Measurements from ENCODE around the gene CEACAM8. TPM values are rescaled to one million over a fixed set of nuclear protein-coding genes. Genes with fewer than 3 reads are reported as not detected.

Gene CEACAM8
- total and polyA plus RNA-seq, 2 donors (not counting 3 experiments of a cell fraction or from before 2014, with no cell fraction given) = not detected

DNA sequence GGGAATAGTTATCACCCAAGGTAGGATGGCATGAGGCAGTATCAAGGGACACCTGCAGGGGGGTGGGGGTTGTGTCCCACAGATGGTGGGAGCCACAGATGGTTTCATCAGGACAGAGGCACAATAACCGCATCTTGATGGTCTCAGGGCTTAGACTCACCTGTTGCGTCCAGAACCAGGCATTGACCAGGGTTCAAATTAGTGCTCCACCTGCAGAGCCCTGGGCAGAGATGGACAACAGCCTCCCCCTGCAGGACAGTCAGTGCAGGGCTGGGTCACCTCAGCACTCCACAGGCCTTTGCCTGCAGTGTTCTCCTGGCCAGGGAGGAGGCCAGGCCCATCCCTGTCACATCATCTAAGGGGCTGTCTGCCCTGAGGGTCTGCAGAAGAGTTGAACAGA is 51.9 kb downstream of the CEACAM8 start:
- Histone ChIP-seq H3K4me1 (ENCODE audit: control insufficient read depth, extremely low read depth, insufficient read depth, low read length) (no peaks in the 10 kb centered on the region), H3K4me2 (ENCODE audit: insufficient read depth, low read length) (no peak overlapping the region), H3K36me3 (ENCODE audit: control insufficient read depth in 2 of 2, extremely low read depth in 1 of 2, insufficient read depth in 2 of 2, low read length in 2 of 2) (no peaks in the 10 kb centered on the region), H3K9ac (replicated peaks; ENCODE audit: extremely low read depth, insufficient read depth, low read length) (no peak overlapping the region), H3K79me2 (ENCODE audit: control insufficient read depth, insufficient read depth, low read length) (no peaks in the 10 kb centered on the region), H3K9me3 (replicated peaks; ENCODE audit: control insufficient read depth, insufficient read depth, low read length) (no peaks in the 10 kb centered on the region), H3K27ac (ENCODE audit: insufficient read depth, low read depth, low read length) (no peak overlapping the region), H4K20me1 (replicated peaks; ENCODE audit: control insufficient read depth, extremely low read depth, insufficient read depth, low read length) (no peaks in the 10 kb centered on the region), H3K9me1 (replicated peaks; ENCODE audit: control insufficient read depth, extremely low read depth, insufficient read depth, low read length) (no peaks in the 10 kb centered on the region), H2AFZ (ENCODE audit: low read depth, low read length) (no peak overlapping the region), H3K27me3 (ENCODE audit: control insufficient read depth in 2 of 2, insufficient read depth in 2 of 2, low read length in 2 of 2) (no peaks in the 10 kb centered on the region), H3K4me3 (replicated peaks in 1 of 3; ENCODE audit: insufficient read depth in 1 of 3, low read depth in 1 of 3, low read length in 3 of 3) (no peak overlapping the region)
- intact Hi-C loops (cut with micrococcal nuclease) = no loop called here
- CTCF ChIA-PET = no interaction called here
- FAIRE-seq (no peak), DNase-seq (ENCODE audit: low read depth, low spot score) (no peak)
- POLR2A ChIA-PET = no interaction called here
- dilution Hi-C loops (cut with MboI; ENCODE audit: extremely low pct_ligation_motif_present, low sequenced_read_pairs) = no loop called here
- BruUV-seq (replicated peaks) = no TSS peak
- TF ChIP-seq GATA2 (IDR thresholded peaks at IDR 0.05; ENCODE audit: insufficient read depth, insufficient read length, low read depth, low read length) = no peak
- TF ChIP-seq FOS (IDR thresholded peaks at IDR 0.05; ENCODE audit: borderline replicate concordance, insufficient read depth, low read length) = no peak
- TF ChIP-seq MYC (IDR thresholded peaks at IDR 0.05; ENCODE audit: low read depth, low read length) = no peak
- TF ChIP-seq EZH2 (IDR thresholded peaks at IDR 0.05; ENCODE audit: borderline replicate concordance, low read depth, low read length, severe bottlenecking) = no peak

- dilution Hi-C loops (cut with MboI; ENCODE audit: extremely low pct_ligation_motif_present, low sequenced_read_pairs) = no loop called here
These were observed 54.6 kb downstream of the CEACAM8 start for GRCh38 chr19:42540071-42540553.

More at GRCh38 chr19:42540071-42540553, 54.6 kb downstream of the CEACAM8 start:
- H3K4me3 ChIP-seq (replicated peaks in 1 of 3; ENCODE audit: insufficient read depth in 1 of 3, low read depth in 1 of 3, low read length in 3 of 3) = no peak overlapping the region
- ChIA-PET POLR2A (no interaction called here), CTCF (interaction anchor here (0.9 to 1.5 kb wide), 3 partner anchors 11 to 99 kb away, joined by 3 to 4 read pairs (median 4); partner anchors contain the start of gene CEACAM1)
- no peaks in the 10 kb centered on the region for H3K36me3 ChIP-seq (ENCODE audit: control insufficient read depth in 2 of 2, extremely low read depth in 1 of 2, insufficient read depth in 2 of 2, low read length in 2 of 2)
- no peaks in the 10 kb centered on the region for H4K20me1 ChIP-seq (replicated peaks; ENCODE audit: control insufficient read depth, extremely low read depth, insufficient read depth, low read length)
- H2AFZ ChIP-seq (ENCODE audit: low read depth, low read length) = no peak overlapping the region
- no peak for FAIRE-seq
- no peaks in the 10 kb centered on the region for H3K9me3 ChIP-seq (replicated peaks; ENCODE audit: control insufficient read depth, insufficient read depth, low read length)
- H3K4me2 ChIP-seq (ENCODE audit: insufficient read depth, low read length) = no peak overlapping the region
- no peaks in the 10 kb centered on the region for H3K79me2 ChIP-seq (ENCODE audit: control insufficient read depth, insufficient read depth, low read length)
- no peak for TF ChIP-seq POLR2A (IDR thresholded peaks at IDR 0.05; ENCODE audit: low read depth, low read length)
- no peak for TF ChIP-seq GATA2 (IDR thresholded peaks at IDR 0.05; ENCODE audit: insufficient read depth, insufficient read length, low read depth, low read length)
- TF ChIP-seq MYC (IDR thresholded peaks at IDR 0.05; ENCODE audit: low read depth, low read length) = no peak
- TF ChIP-seq, protein P1, sequence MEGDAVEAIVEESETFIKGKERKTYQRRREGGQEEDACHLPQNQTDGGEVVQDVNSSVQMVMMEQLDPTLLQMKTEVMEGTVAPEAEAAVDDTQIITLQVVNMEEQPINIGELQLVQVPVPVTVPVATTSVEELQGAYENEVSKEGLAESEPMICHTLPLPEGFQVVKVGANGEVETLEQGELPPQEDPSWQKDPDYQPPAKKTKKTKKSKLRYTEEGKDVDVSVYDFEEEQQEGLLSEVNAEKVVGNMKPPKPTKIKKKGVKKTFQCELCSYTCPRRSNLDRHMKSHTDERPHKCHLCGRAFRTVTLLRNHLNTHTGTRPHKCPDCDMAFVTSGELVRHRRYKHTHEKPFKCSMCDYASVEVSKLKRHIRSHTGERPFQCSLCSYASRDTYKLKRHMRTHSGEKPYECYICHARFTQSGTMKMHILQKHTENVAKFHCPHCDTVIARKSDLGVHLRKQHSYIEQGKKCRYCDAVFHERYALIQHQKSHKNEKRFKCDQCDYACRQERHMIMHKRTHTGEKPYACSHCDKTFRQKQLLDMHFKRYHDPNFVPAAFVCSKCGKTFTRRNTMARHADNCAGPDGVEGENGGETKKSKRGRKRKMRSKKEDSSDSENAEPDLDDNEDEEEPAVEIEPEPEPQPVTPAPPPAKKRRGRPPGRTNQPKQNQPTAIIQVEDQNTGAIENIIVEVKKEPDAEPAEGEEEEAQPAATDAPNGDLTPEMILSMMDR (IDR thresholded peaks at IDR 0.05; ENCODE audit: extremely low read depth in 1 of 2, insufficient read depth in 1 of 2, low read depth in 1 of 2, low read length in 2 of 2) = no peak
- TF ChIP-seq MAX (IDR thresholded peaks at IDR 0.05; ENCODE audit: insufficient read depth, insufficient read length) = no peak
- TF ChIP-seq JUN (IDR thresholded peaks at IDR 0.05; ENCODE audit: borderline replicate concordance, insufficient read depth, insufficient read length, low read depth) = no peak
- no peak for TF ChIP-seq EZH2 (IDR thresholded peaks at IDR 0.05; ENCODE audit: borderline replicate concordance, low read depth, low read length, severe bottlenecking)
- TF ChIP-seq POLR2AphosphoS5 (IDR thresholded peaks at IDR 0.05; ENCODE audit: insufficient read depth, low read depth, low read length) = no peak
- TF ChIP-seq FOS (IDR thresholded peaks at IDR 0.05; ENCODE audit: borderline replicate concordance, insufficient read depth, low read length) = no peak
- H3K27me3 ChIP-seq (ENCODE audit: control insufficient read depth in 2 of 2, insufficient read depth in 2 of 2, low read length in 2 of 2) = no peaks in the 10 kb centered on the region
- no TSS peak for BruUV-seq (replicated peaks)
- H3K9ac ChIP-seq (replicated peaks; ENCODE audit: extremely low read depth, insufficient read depth, low read length) = no peak overlapping the region
- no peaks in the 10 kb centered on the region for H3K9me1 ChIP-seq (replicated peaks; ENCODE audit: control insufficient read depth, extremely low read depth, insufficient read depth, low read length)
- H3K27ac ChIP-seq (ENCODE audit: insufficient read depth, low read depth, low read length) = no peak overlapping the region
- no peak for DNase-seq (ENCODE audit: low read depth, low spot score)
- no peaks in the 10 kb centered on the region for H3K4me1 ChIP-seq (ENCODE audit: control insufficient read depth, extremely low read depth, insufficient read depth, low read length)
- intact Hi-C loops (cut with micrococcal nuclease) = no loop called here

All from endothelial cell of umbilical vein (primary cell).